ENCODE data around the gene TMEM61.

Gene TMEM61

GRCh38 chr1:54987919-54988705 lies 7.7 kb downstream of the TMEM61 start:
- in situ Hi-C loops (cut with MboI; ENCODE audit: low pct_unique_long_range_greater_than_20kb, low sequenced_read_pairs, unreplicated experiment) = no loop called here
- DNase-seq (ENCODE audit: low spot score) = no peak

GRCh38 chr1:54988975-54989374 lies 8.5 kb downstream of the TMEM61 start:
- in situ Hi-C loops (cut with MboI; ENCODE audit: low pct_unique_long_range_greater_than_20kb, low sequenced_read_pairs, unreplicated experiment) = no loop called here
- TF ChIP-seq, protein P1, sequence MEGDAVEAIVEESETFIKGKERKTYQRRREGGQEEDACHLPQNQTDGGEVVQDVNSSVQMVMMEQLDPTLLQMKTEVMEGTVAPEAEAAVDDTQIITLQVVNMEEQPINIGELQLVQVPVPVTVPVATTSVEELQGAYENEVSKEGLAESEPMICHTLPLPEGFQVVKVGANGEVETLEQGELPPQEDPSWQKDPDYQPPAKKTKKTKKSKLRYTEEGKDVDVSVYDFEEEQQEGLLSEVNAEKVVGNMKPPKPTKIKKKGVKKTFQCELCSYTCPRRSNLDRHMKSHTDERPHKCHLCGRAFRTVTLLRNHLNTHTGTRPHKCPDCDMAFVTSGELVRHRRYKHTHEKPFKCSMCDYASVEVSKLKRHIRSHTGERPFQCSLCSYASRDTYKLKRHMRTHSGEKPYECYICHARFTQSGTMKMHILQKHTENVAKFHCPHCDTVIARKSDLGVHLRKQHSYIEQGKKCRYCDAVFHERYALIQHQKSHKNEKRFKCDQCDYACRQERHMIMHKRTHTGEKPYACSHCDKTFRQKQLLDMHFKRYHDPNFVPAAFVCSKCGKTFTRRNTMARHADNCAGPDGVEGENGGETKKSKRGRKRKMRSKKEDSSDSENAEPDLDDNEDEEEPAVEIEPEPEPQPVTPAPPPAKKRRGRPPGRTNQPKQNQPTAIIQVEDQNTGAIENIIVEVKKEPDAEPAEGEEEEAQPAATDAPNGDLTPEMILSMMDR (IDR thresholded peaks at IDR 0.05; ENCODE audit: extremely low read depth, insufficient read depth, missing control alignments) = no peak
- DNase-seq (ENCODE audit: low spot score) = no peak

More at GRCh38 chr1:54987919-54988705, 7.7 kb downstream of the TMEM61 start:
- TF ChIP-seq, protein P1 (IDR thresholded peaks at IDR 0.05; ENCODE audit: extremely low read depth, insufficient read depth, missing control alignments) = no peak

- no peak for DNase-seq (ENCODE audit: low spot score)
- TF ChIP-seq, protein P1 (IDR thresholded peaks at IDR 0.05; ENCODE audit: extremely low read depth, insufficient read depth, missing control alignments) = no peak
- in situ Hi-C loops (cut with MboI; ENCODE audit: low pct_unique_long_range_greater_than_20kb, low sequenced_read_pairs, unreplicated experiment) = no loop called here
These were observed 9.0 kb downstream of the TMEM61 start for GRCh38 chr1:54989473-54989872.

DNA sequence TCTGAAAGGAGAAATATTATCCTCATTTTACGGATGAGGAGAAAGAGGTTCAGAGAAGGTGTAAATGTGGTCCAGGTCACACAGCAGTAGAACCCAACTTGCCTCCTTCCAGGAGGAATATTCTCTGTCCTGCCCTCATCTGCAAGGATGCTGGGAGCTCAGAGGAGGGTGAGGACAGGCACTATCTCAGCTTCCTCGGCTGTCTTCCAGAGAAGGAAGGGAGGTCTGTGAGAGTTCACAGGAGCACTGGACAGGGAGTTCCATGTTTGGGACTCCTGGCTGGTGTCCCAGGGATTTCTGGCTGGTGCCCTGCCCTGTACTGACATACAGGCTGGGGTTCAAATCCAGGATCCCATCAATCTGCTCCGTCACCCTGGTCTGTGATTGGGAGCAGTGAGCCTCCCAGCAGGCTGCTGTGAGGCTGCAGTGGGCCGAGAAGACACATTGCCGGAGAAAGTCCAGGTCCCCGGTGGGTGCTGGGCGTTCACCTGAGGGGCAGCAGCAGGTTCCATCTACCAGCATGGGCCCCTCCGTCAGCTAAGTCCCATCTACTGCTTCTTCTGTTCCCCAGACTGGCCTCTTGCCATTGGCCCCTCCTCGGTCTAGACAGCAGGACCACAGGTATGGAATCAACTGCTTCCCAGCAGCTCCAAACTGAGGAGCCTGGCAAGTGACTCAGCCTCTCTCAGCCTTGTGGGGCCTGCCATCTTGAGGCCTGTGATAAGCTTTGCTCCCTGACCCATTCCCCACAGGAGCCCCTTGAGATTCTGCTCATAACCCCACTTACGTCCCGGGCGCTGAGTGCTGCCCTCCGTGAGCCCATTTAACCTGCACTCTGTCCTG lies 9.8 kb downstream of the TMEM61 start:
- in situ Hi-C loops (cut with MboI; ENCODE audit: low pct_unique_long_range_greater_than_20kb, low sequenced_read_pairs, unreplicated experiment) = no loop called here
- TF ChIP-seq, protein P1 (IDR thresholded peaks at IDR 0.05; ENCODE audit: extremely low read depth, insufficient read depth, missing control alignments) = no peak
- DNase-seq (ENCODE audit: low spot score) = no peak

DNA sequence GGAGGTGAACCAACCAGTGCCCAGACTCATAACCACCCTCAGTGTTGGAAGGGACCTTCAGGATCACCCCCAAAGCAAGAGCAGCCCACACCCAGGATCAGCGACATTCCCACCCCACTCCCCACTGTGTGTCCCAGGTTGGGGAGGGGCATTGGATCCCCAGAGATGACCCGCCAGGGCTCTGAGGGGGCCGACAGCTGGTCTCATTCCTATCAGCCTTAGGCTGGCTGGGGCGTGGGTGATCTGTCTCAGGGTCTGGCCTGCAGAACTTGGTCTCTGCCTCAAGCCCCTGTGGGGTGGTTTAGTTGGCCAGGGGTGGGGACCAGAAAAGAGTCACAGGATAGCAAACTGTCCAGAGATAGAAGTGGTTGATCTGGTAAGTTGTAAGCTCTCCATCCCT lies 10.5 kb downstream of the TMEM61 start:
- in situ Hi-C loops (cut with MboI; ENCODE audit: low pct_unique_long_range_greater_than_20kb, low sequenced_read_pairs, unreplicated experiment) = no loop called here
- TF ChIP-seq, protein P1 (IDR thresholded peaks at IDR 0.05; ENCODE audit: extremely low read depth, insufficient read depth, missing control alignments) = no peak
- DNase-seq (ENCODE audit: low spot score) = no peak

DNA sequence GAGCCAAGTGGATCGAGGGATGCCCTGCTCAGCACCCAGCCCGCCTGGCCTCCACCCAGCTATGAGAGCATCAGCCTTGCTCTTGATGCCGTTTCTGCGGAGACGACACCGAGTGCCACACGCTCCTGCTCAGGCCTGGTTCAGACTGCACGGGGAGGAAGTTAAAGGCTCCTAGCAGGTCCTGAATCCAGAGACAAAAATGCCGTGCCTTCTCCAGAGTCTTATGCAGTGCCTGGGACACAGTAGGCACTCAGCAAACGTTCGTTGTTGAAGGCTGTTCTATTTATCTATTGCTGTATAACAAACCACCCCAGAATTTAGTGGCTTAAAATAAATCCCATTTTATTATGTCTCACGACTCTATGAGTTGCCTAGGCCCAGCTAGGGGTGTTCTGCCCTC lies 11.5 kb downstream of the TMEM61 start:
- in situ Hi-C loops (cut with MboI; ENCODE audit: low pct_unique_long_range_greater_than_20kb, low sequenced_read_pairs, unreplicated experiment) = no loop called here
- TF ChIP-seq, protein P1 (IDR thresholded peaks at IDR 0.05; ENCODE audit: extremely low read depth, insufficient read depth, missing control alignments) = no peak
- no peak for DNase-seq (ENCODE audit: low spot score)
